Esophagus muscularis mucosa (tissue), 3 donors: ENCODE data around the gene WDFY2.

ENCODE experiments used
- CTCF ChIP-seq, 3 experiments: fragments of 200-600 bp in 2 of 3; fragments of 450-650 bp in 1 of 3; sonication (generic) in 2 of 3; IDR thresholded peaks; one replicate each; pipeline ENCODE4 v1.5.1; 2017 to 2019; ENCODE audit warnings: antibody characterized with exemption in 3 of 3, mild to moderate bottlenecking in 2 of 3, moderate library complexity in 1 of 3
- POLR2A ChIP-seq: fragments of 450-650 bp; IDR thresholded peaks from one replicate; pipeline ENCODE4 v1.6.1; 2017; ENCODE audit warnings: antibody characterized with exemption, moderate library complexity, mild to moderate bottlenecking, low read depth
- POLR2AphosphoS5 ChIP-seq, 2 donors: sonication (generic); formaldehyde crosslinking; IDR thresholded peaks; one replicate each; pipeline ENCODE4 v1.6.1; 2017; ENCODE audit warnings: antibody characterized with exemption in 2 of 2

GRCh38 chr13:51550151-51550550 is 34.1 kb upstream of the WDFY2 start:
- no peak for TF ChIP-seq CTCF (IDR thresholded peaks at IDR 0.05)
- no peak for TF ChIP-seq POLR2A
- TF ChIP-seq POLR2AphosphoS5 (IDR thresholded peaks at IDR 0.05): no peak
